ENCODE measurements around the gene BCKDHB. TPM values are rescaled to one million over a fixed set of nuclear protein-coding genes. Genes with fewer than 3 reads are reported as not detected.

The BCKDHB gene
- total RNA-seq, 1 experiment from 2014 or later = 24.3 TPM

GRCh38 chr6:80347101-80347500 is 240.6 kb downstream of the BCKDHB start (continued):
- TF ChIP-seq ZNF425 (CRISPR knock-in tag; conservative IDR thresholded peaks at IDR 0.05) = no peak
- TF ChIP-seq NFYB (CRISPR knock-in tag; conservative IDR thresholded peaks at IDR 0.05; ENCODE audit: low read depth) = no peak

GRCh38 chr6:80348263-80348662 is 241.8 kb downstream of the BCKDHB start:
- ATAC-seq (no peak), DNase-seq (ENCODE audit: low spot score) (no peak)
- CTCF ChIA-PET = no interaction called here

GRCh38 chr6:80356000-80356399 is 249.5 kb downstream of the BCKDHB start:
- no peaks in the 10 kb centered on the region; the same call in 1 of the 2 replicates for H3K36me3 Mint-ChIP-seq
- TF ChIP-seq CBFB (CRISPR knock-in tag; IDR thresholded peaks at IDR 0.05; ENCODE audit: low read depth) (no peak), SMAD4 (CRISPR knock-in tag; IDR thresholded peaks at IDR 0.05) (no peak), FOXP4 (CRISPR knock-in tag; IDR thresholded peaks at IDR 0.05) (no peak), NR2C2 (CRISPR knock-in tag; IDR thresholded peaks at IDR 0.05) (no peak), FOXJ3 (CRISPR knock-in tag; IDR thresholded peaks at IDR 0.05; ENCODE audit: borderline replicate concordance) (no peak), TEAD1 (CRISPR knock-in tag; IDR thresholded peaks at IDR 0.05) (no peak), TP53 (CRISPR knock-in tag; IDR thresholded peaks at IDR 0.05) (no peak)

More at GRCh38 chr6:80348263-80348662, 241.8 kb downstream of the BCKDHB start:
- H3K4me1 Mint-ChIP-seq = no peaks in the 10 kb centered on the region
- no peak overlapping the region for H3K27ac Mint-ChIP-seq
- no peaks in the 10 kb centered on the region for H3K9me3 Mint-ChIP-seq
- H3K36me3 Mint-ChIP-seq = no peaks in the 10 kb centered on the region
- H3K4me3 Mint-ChIP-seq = no peak overlapping the region
- no peak for TF ChIP-seq ZNF396 (CRISPR knock-in tag; IDR thresholded peaks at IDR 0.05; ENCODE audit: borderline replicate concordance)
- no peak for TF ChIP-seq HMGXB4 (CRISPR knock-in tag; IDR thresholded peaks at IDR 0.05)
- TF ChIP-seq ZSCAN18 (CRISPR knock-in tag; IDR thresholded peaks at IDR 0.05) = no peak
- no peak for TF ChIP-seq SP1 (CRISPR knock-in tag; conservative IDR thresholded peaks at IDR 0.05)
- no peak for TF ChIP-seq HMGA2 (CRISPR knock-in tag; IDR thresholded peaks at IDR 0.05)
- TF ChIP-seq NR3C1 (CRISPR knock-in tag; conservative IDR thresholded peaks at IDR 0.05; ENCODE audit: low read depth) = no peak
- TF ChIP-seq CDX4 (CRISPR knock-in tag; IDR thresholded peaks at IDR 0.05; ENCODE audit: borderline replicate concordance) = no peak
- no peak for TF ChIP-seq PREB (CRISPR knock-in tag; IDR thresholded peaks at IDR 0.05; ENCODE audit: borderline replicate concordance)
- no peak for TF ChIP-seq CBFB (CRISPR knock-in tag; IDR thresholded peaks at IDR 0.05; ENCODE audit: low read depth)
- POLR2A ChIA-PET = no interaction called here
- H3K27me3 Mint-ChIP-seq (ENCODE audit: low read depth) = no peaks in the 10 kb centered on the region

More at GRCh38 chr6:80356000-80356399, 249.5 kb downstream of the BCKDHB start:
- peak; percentile 69 for ATAC-seq
- Mint-ChIP-seq H3K27ac (peak overlapping the region; percentile 26; the same call in 1 of the 2 replicates), H3K27me3 (ENCODE audit: low read depth) (no peaks in the 10 kb centered on the region), H3K4me1 (peaks cover 17% of the 10 kb centered on the region), H3K9me3 (0 out of 2 replicates have a peak, but pooled peaks cover 1% of the 10 kb centered on the region), H3K4me3 (no peak overlapping the region)
- POLR2A ChIA-PET = no interaction called here
- CTCF ChIA-PET = no interaction called here
- no peak for DNase-seq (ENCODE audit: low spot score)

All from WTC11 (cell line).